Measurements from ENCODE around the gene CHP2. TPM values are rescaled to one million over a fixed set of nuclear protein-coding genes. Genes with fewer than 3 reads are reported as not detected.

CHP2 gene
- total and polyA plus RNA-seq, 2 of the 13 experiments (the other 11 are each of a cell fraction or from before 2014, with no cell fraction given), result not detected

- TF ChIP-seq PHF21A (CRISPR knock-in tag; IDR thresholded peaks at IDR 0.05) (no peak), SNAI1 (CRISPR knock-in tag; IDR thresholded peaks at IDR 0.05; ENCODE audit: borderline replicate concordance) (no peak), ARNTL (CRISPR knock-in tag; IDR thresholded peaks at IDR 0.05) (no peak), ZNF792 (CRISPR knock-in tag; IDR thresholded peaks at IDR 0.05) (no peak)
- Histone ChIP-seq H3K4me3 (replicated peaks in 1 of 3; ENCODE audit: insufficient read depth in 1 of 3, low read depth in 2 of 3, low read length in 3 of 3) (no peak overlapping the region), H3K9me3 (ENCODE audit: low read length) (no peaks in the 10 kb centered on the region), H3K4me2 (ENCODE audit: low read depth, low read length) (no peak overlapping the region), H3K27ac (ENCODE audit: extremely low read length, insufficient read depth, low read length) (no peak overlapping the region), H2AFZ (ENCODE audit: low read length) (no peak overlapping the region), H3K27me3 (ENCODE audit: control insufficient read depth in 1 of 2, insufficient read depth in 2 of 2, low read length in 2 of 2) (no peaks in the 10 kb centered on the region), H3K4me1 (ENCODE audit: insufficient read depth, low read length) (no peaks in the 10 kb centered on the region), H3K9ac (ENCODE audit: insufficient read depth, low read depth, low read length) (no peak overlapping the region), H3K79me2 (ENCODE audit: insufficient read depth, low read length) (no peaks in the 10 kb centered on the region), H3K36me3 (replicated peaks in 1 of 2; ENCODE audit: control insufficient read depth in 1 of 2, insufficient read depth in 2 of 2, low read length in 2 of 2) (no peaks in the 10 kb centered on the region), H4K20me1 (ENCODE audit: insufficient read depth, low read length) (no peaks in the 10 kb centered on the region)
- POLR2A ChIA-PET, result no interaction called here
- no TSS peak for BruUV-seq (replicated peaks)
- in situ Hi-C loops (cut with HindIII; ENCODE audit: extremely low pct_ligation_motif_present, low pct_unique_long_range_greater_than_20kb), result no loop called here
- ATAC-seq (no peak), DNase-seq (ENCODE audit: low spot score) (no peak), FAIRE-seq (no peak)
- intact Hi-C loops (cut with micrococcal nuclease; ENCODE audit: unreplicated experiment), result no loop called here
- CTCF ChIA-PET (ENCODE audit: low intra/inter-chr PET ratio, low total read pairs), result no interaction called here
- WGBS (ENCODE audit: low lambda C conversion rate), result 0% methylated on average over 1 of the region's 1 CpG
These were observed 26.4 kb downstream of the CHP2 start for GRCh38 chr16:23781176-23781575.

DNA sequence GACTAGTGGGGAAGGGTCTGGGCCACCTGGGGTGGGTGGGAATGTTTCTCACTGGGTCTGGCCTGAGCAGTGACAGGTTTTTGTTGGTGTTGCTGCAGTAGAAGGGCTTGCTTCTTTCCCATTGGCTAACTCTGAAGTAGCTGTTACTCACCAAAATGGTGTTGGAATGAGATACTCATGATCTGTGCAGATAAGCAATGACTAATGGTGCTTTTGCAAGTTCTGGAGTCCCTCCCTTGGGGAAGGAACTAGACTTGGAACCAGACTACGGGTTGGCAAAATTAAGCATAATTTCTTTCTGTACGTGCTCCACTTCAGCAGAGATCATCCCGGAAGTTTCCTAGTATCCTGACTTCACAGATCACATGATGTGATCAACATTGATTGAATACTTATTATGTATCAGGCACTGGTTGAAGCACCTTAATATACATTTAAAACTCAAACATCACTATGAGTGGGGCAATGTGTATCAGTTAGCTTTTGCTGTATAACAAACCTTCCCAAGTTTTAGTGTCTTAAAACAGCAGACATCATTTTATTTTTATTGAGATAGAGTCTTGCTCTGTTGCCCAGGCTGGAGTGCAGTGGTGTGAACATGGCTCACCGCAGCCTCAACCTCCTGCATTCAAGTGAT lies 30.1 kb downstream of the CHP2 start:
- POLR2A ChIA-PET, result no interaction called here
- intact Hi-C loops (cut with micrococcal nuclease; ENCODE audit: unreplicated experiment), result no loop called here
- Histone ChIP-seq H3K36me3 (replicated peaks in 1 of 2; ENCODE audit: control insufficient read depth in 1 of 2, insufficient read depth in 2 of 2, low read length in 2 of 2) (no peaks in the 10 kb centered on the region), H3K27me3 (ENCODE audit: control insufficient read depth in 1 of 2, insufficient read depth in 2 of 2, low read length in 2 of 2) (no peaks in the 10 kb centered on the region), H3K27ac (ENCODE audit: extremely low read length, insufficient read depth, low read length) (no peak overlapping the region), H3K4me3 (replicated peaks in 1 of 3; ENCODE audit: insufficient read depth in 1 of 3, low read depth in 2 of 3, low read length in 3 of 3) (no peak overlapping the region), H3K9me3 (ENCODE audit: low read length) (no peaks in the 10 kb centered on the region), H2AFZ (ENCODE audit: low read length) (no peak overlapping the region), H3K79me2 (ENCODE audit: insufficient read depth, low read length) (no peaks in the 10 kb centered on the region), H3K4me2 (ENCODE audit: low read depth, low read length) (no peak overlapping the region), H3K4me1 (ENCODE audit: insufficient read depth, low read length) (no peaks in the 10 kb centered on the region), H4K20me1 (ENCODE audit: insufficient read depth, low read length) (no peaks in the 10 kb centered on the region), H3K9ac (ENCODE audit: insufficient read depth, low read depth, low read length) (no peak overlapping the region)
- 20% methylated on average over 4 of the region's 4 CpGs for WGBS (ENCODE audit: low lambda C conversion rate)
- CTCF ChIA-PET (ENCODE audit: low intra/inter-chr PET ratio, low total read pairs), result no interaction called here
- no TSS peak for BruUV-seq (replicated peaks)
- FAIRE-seq (no peak), ATAC-seq (no peak), DNase-seq (ENCODE audit: low spot score) (no peak)
- in situ Hi-C loops (cut with HindIII; ENCODE audit: extremely low pct_ligation_motif_present, low pct_unique_long_range_greater_than_20kb), result no loop called here
- TF ChIP-seq BCL6 (CRISPR knock-in tag; IDR thresholded peaks at IDR 0.05) (no peak), REPIN1 (CRISPR knock-in tag; IDR thresholded peaks at IDR 0.05; ENCODE audit: borderline replicate concordance, low read depth) (no peak), ZNF318 (CRISPR knock-in tag; IDR thresholded peaks at IDR 0.05) (no peak), ZNF24 (IDR thresholded peaks at IDR 0.05) (no peak), STAG1 (CRISPR knock-in tag; IDR thresholded peaks at IDR 0.05) (no peak)

Measured in HepG2 (cell line).